HG02623 (cell line): Measurements from ENCODE around the gene MEA1.
"Not testable (repeated sequence)": the region's sequence is repeated elsewhere in the genome, so short reads cannot be mapped to it uniquely, and the experiment has no call there.

Source experiments
- ATAC-seq: cut with Tn5 transposase; IDR thresholded peaks from one replicate; pipeline ENCODE4 v1.9.1; 2021; ENCODE audit warnings: moderate library complexity; ENCODE audit not compliant: unreplicated experiment

Gene MEA1

GRCh38 chr6:43013097-43013842, 476 bp downstream of the MEA1 start:
- ATAC-seq = peak; percentile 11

GRCh38 chr6:43012364-43012763, 1.4 kb downstream of the MEA1 start:
- no peak for ATAC-seq

- no peak for ATAC-seq
These were observed 2.5 kb downstream of the MEA1 start for GRCh38 chr6:43011207-43011606.

- ATAC-seq = no peak
These were observed 4.6 kb downstream of the MEA1 start for GRCh38 chr6:43009124-43009523.

- ATAC-seq = no peak
These were observed 6.6 kb downstream of the MEA1 start for GRCh38 chr6:43007126-43007525.

- no peak for ATAC-seq
These were observed 7.5 kb downstream of the MEA1 start for GRCh38 chr6:43006251-43006650.

- ATAC-seq = no peak
These were observed 7.9 kb downstream of the MEA1 start for GRCh38 chr6:43005844-43006243.

GRCh38 chr6:43001843-43002242, 11.9 kb downstream of the MEA1 start:
- ATAC-seq = no peak

- ATAC-seq = not testable (repeated sequence)
These were observed 15.5 kb downstream of the MEA1 start for GRCh38 chr6:42998205-42998604.

GRCh38 chr6:42996513-42996912, 17.2 kb downstream of the MEA1 start:
- no peak for ATAC-seq

- ATAC-seq = no peak
These were observed 20.3 kb downstream of the MEA1 start for GRCh38 chr6:42993445-42993844.

- no peak for ATAC-seq
These were observed 23.8 kb downstream of the MEA1 start for GRCh38 chr6:42989923-42990322.

- ATAC-seq = no peak
These were observed 25.2 kb downstream of the MEA1 start for GRCh38 chr6:42988486-42989020.

- no peak for ATAC-seq
These were observed 26.0 kb downstream of the MEA1 start for GRCh38 chr6:42987533-42988451.

- no peak for ATAC-seq
These were observed 28.7 kb downstream of the MEA1 start for GRCh38 chr6:42984924-42985475.

- peak; percentile 88 for ATAC-seq
These were observed 29.5 kb downstream of the MEA1 start, which contains the start of gene PPP2R5D for GRCh38 chr6:42984001-42984923. TSS of gene PPP2R5D (plus strand) at chr6:42984570. CDS start at chr6:42984678, 108 bp downstream.

GRCh38 chr6:42981836-42982235, 31.9 kb downstream of the MEA1 start:
- ATAC-seq = no peak

GRCh38 chr6:42979523-42980177, 34.1 kb downstream of the MEA1 start:
- no peak for ATAC-seq

GRCh38 chr6:42978839-42979522, 34.8 kb downstream of the MEA1 start, which contains the start of gene PEX6:
TSS of gene PEX6 (minus strand) at chr6:42979181. CDS start at chr6:42979150, 31 bp downstream.
- peak; percentile 85 for ATAC-seq
